Heart left ventricle (tissue), 16 donors: ENCODE measurements around the gene PPM1K. TPM values are rescaled to one million over a fixed set of nuclear protein-coding genes. Genes with fewer than 3 reads are reported as not detected.

ENCODE experiments used
- ATAC-seq, 4 donors: fragments of 200-7000 bp; cut with Tn5 transposase; one replicate each; pipeline ENCODE4 v1.9.1; 2020 to 2022; ENCODE audit warnings: moderate library complexity in 4 of 4, mild to moderate bottlenecking in 3 of 4, moderate number of reproducible peaks in 1 of 4
- DNase-seq, 5 donors: peaks; one replicate each; pipeline ENCODE4 v3.0.0-alpha.2; 2020
- H3K27ac ChIP-seq, 12 donors: fragments of 200-600 bp; sonication (generic) in 4 of 12; one replicate each; pipeline versions ENCODE4 v1.5.0 to v1.8.0; 2016 to 2022; ENCODE audit warnings: mild to moderate bottlenecking in 2 of 12
- H3K27me3 ChIP-seq, 9 donors: fragments of 200-600 bp; sonication (generic) in 2 of 9; one replicate each; pipeline versions ENCODE4 v1.5.1 to v1.8.0; 2016 to 2022; ENCODE audit warnings: mild to moderate bottlenecking in 3 of 9
- H3K36me3 ChIP-seq, 9 donors: fragments of 200-600 bp; sonication (generic) in 2 of 9; one replicate each; pipeline versions ENCODE4 v1.5.0 to v1.8.0; 2018 to 2022; ENCODE audit warnings: mild to moderate bottlenecking in 2 of 9
- H3K4me1 ChIP-seq, 12 donors: fragments of 200-600 bp; sonication (generic) in 4 of 12; one replicate each; pipeline versions ENCODE4 v1.5.0 to v1.8.0; 2016 to 2022; ENCODE audit warnings: mild to moderate bottlenecking in 3 of 12
- H3K4me3 ChIP-seq, 12 donors: fragments of 200-600 bp; sonication (generic) in 4 of 12; one replicate each; pipeline versions ENCODE4 v1.5.0 to v1.8.0; 2017 to 2022; ENCODE audit warnings: mild to moderate bottlenecking in 9 of 12, moderate library complexity in 4 of 12
- H3K9me3 ChIP-seq, 12 donors: fragments of 200-600 bp; sonication (generic) in 4 of 12; one replicate each; pipeline versions ENCODE4 v1.5.0 to v1.8.0; 2016 to 2022; ENCODE audit warnings: mild to moderate bottlenecking in 1 of 12
- POLR2A ChIP-seq, 2 donors: fragments of 450-650 bp; IDR thresholded peaks; one replicate each; pipeline ENCODE4 v1.6.1; 2017; ENCODE audit warnings: antibody characterized with exemption in 2 of 2, mild to moderate bottlenecking in 2 of 2, moderate library complexity in 2 of 2
- WGBS, 4 donors: extraction: QIAGEN DNeasy Blood & Tissue Kit in 2 of 4; methylation state at CpG; one replicate each; pipeline versions ENCODE4 v1.1.5 to v1.1.7; 2013 to 2018; 5-methylcytosine and 5-hydroxymethylcytosine counted together
- intact Hi-C, 10 donors: fragments of 100-400 bp; cut with DNase I; formaldehyde crosslinking; loops; one replicate each; pipeline versions ENCODE4 v1.11.1 to v1.14.2; 2022
- polyA plus RNA-seq, 2 donors: library from polyadenylated mRNA; stranded (reverse); fragments of 200-250 nt; gene quantifications; one replicate each; pipeline ENCODE4 v1.2.3, GENCODE V29; 2013
- total RNA-seq, 9 donors: library from RNA; depleted of rRNA in 2 of 9; stranded (reverse); fragments of >200 nt in 2 of 9; fragmentation: NEBNext Ultra II Directional in 3 of 9; extraction: Animal tissue kit (Norgen Biotek cat#: 25700) in 3 of 9; gene quantifications; one replicate each; pipeline versions ENCODE4 v1.1.0 to v1.2.4, GENCODE V29; 2016 to 2023
- TF ChIP-seq, protein P1 (sequence below), 12 donors: fragments of 200-600 bp; sonication (generic) in 4 of 12; IDR thresholded peaks; one replicate each; pipeline versions ENCODE4 v1.5.0 to v1.8.0; 2018 to 2022; ENCODE audit warnings: antibody characterized with exemption in 12 of 12, mild to moderate bottlenecking in 5 of 12
- donor health status: ischemic (EF 13 %, LVEDD 7.1; RV severe dilation, severe dysfunction).
- donor health status: healthy with polysubstance abuse.
- donor health status: DM: no; HTN: yes; CAD: no.
- donor health status: DM: no; HTN: no; CAD: no.
- donor health status: ischemic (EF 25% LVEDD 6.9; RV normal size, moderate dysfunction).
- donor health status: ischemic (EF 25% LVEDD 5.7; RV mildly dilated, moderate dysfunction).
- donor health status: healthy.
- donor health status: DM: yes; HTN: yes; CAD: no.
- donor health status: ischemic (EF 35%, LVEDD 5.7; RV mildly dilated, moderate dysfunction).
- donor health status: nonischemic (EF 11% LVEDD 7.7; RV severe dilation, severe dysfunction).
- donor health status: DM: yes; HTN: yes; CAD: no.
- donor health status: PGD.
- donor health status: ischemic (EF 29% LVEDD 5.4; RV normal size, mild dysfunction).
- donor health status: nonischemic (EF 23%, LVEDD 6.1; RV moderate dilation, normal function).

PPM1K gene
- total and polyA plus RNA-seq, 11 donors = 72.8 to 332 (median 235) TPM

DNA sequence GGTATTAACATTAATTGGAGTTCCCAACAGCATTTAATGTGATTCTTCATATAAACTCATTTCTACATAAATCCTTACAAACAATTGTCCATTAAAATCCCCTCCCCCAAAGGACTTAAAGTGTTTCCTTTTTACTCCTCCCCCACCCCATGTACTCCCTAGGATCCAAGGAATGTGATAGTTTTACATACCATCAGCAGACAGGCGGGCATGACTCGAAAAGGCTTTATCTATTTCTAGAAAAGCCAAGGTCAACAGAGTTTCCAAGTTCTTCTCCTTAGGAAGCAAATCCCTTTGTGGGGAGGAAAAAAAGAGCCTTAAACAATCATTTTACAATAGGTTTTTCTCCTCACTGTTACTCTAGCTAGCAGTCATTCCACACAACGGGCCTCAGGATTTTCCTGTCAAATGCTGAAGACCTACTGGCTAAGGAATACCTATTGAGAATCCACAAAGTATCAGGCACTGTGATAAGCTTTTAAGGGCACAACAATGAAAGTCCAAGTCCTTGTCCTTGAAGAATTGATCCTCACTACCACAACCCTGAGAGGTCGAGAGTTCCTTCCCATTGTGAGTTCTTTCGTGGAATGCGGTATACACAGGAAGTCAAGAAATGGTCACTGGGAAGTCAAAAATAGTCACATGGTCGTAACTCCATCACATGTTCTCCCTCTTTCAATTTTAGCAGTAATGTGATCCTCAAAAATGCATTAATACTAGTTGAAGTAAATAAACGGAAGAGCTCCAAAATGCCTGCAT lies 7.2 kb downstream of the PPM1K start:
- TF ChIP-seq POLR2A (IDR thresholded peaks at IDR 0.05) = no peak
- TF ChIP-seq, protein P1, sequence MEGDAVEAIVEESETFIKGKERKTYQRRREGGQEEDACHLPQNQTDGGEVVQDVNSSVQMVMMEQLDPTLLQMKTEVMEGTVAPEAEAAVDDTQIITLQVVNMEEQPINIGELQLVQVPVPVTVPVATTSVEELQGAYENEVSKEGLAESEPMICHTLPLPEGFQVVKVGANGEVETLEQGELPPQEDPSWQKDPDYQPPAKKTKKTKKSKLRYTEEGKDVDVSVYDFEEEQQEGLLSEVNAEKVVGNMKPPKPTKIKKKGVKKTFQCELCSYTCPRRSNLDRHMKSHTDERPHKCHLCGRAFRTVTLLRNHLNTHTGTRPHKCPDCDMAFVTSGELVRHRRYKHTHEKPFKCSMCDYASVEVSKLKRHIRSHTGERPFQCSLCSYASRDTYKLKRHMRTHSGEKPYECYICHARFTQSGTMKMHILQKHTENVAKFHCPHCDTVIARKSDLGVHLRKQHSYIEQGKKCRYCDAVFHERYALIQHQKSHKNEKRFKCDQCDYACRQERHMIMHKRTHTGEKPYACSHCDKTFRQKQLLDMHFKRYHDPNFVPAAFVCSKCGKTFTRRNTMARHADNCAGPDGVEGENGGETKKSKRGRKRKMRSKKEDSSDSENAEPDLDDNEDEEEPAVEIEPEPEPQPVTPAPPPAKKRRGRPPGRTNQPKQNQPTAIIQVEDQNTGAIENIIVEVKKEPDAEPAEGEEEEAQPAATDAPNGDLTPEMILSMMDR (IDR thresholded peaks at IDR 0.05) = no peak
- DNase-seq = no peak
- H3K4me1 ChIP-seq = peaks cover 0 to 60% (median 23%) of the 10 kb centered on the region in 12 donors
- 67 to 80% (median 76%) methylated on average over 8 of the region's 8 CpGs for WGBS, 4 donors
- peak overlapping the region in 6 of 12 donors; percentile 24 to 57 (median 52) for H3K27ac ChIP-seq
- ATAC-seq = peak in 1 of 4 donors; percentile 28
- H3K4me3 ChIP-seq = peak overlapping the region in 3 of 12 donors; percentile 0 to 86 (median 19)
- no peaks in the 10 kb centered on the region for H3K9me3 ChIP-seq
- intact Hi-C loops = loop anchor here in 1 of 10 donors (5.0 kb wide), 1 partner anchor 35 kb away; no protein-coding TSS in a partner anchor
- H3K27me3 ChIP-seq = no peaks in the 10 kb centered on the region
- peaks cover 0 to 60% (median 8%) of the 10 kb centered on the region in 9 donors for H3K36me3 ChIP-seq

- DNase-seq (no peak), ATAC-seq (no peak)
- H3K4me1 ChIP-seq = peaks cover 0 to 56% (median 23%) of the 10 kb centered on the region in 12 donors
- no peaks in the 10 kb centered on the region for H3K9me3 ChIP-seq
- H3K27ac ChIP-seq = peak overlapping the region in 3 of 12 donors; percentile 1 to 30 (median 8)
- intact Hi-C loops = loop anchor here in 1 of 10 donors (5.0 kb wide), 1 partner anchor 34 kb away; no protein-coding TSS in a partner anchor
- H3K36me3 ChIP-seq = peaks cover 0 to 71% (median 17%) of the 10 kb centered on the region in 9 donors
- no peak for TF ChIP-seq POLR2A (IDR thresholded peaks at IDR 0.05)
- TF ChIP-seq, protein P1 (IDR thresholded peaks at IDR 0.05) = no peak
- peak overlapping the region in 1 of 12 donors; percentile 10 for H3K4me3 ChIP-seq
- no peaks in the 10 kb centered on the region for H3K27me3 ChIP-seq
- 61 to 77% (median 70%) methylated on average over 4 of the region's 4 CpGs for WGBS, 4 donors
These were observed 8.3 kb downstream of the PPM1K start for GRCh38 chr4:88275949-88276515.

DNA sequence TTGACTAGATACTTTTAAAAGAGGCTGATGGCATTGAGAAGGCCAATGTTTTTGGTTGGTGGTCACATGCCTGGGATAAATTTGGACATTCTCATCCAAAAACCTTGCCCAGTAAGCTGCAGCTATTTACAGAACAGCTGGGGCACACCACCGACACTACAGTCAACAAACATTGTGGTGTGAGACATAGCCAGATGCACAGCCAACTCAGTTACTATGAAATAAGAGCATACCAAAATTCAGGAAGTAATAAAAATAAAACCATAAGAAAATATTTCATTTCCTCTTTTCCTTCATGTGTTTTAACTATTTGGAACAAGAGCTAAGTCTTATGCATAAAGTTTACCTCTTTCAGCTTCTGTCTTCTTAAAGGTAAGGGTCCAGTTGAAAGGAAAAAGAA lies 8.8 kb downstream of the PPM1K start:
- intact Hi-C loops = loop anchor here in 1 of 10 donors (5.0 kb wide), 1 partner anchor 33 kb away; no protein-coding TSS in a partner anchor
- ATAC-seq = peak in 2 of 4 donors; percentile 20 to 26
- H3K4me1 ChIP-seq = peaks cover 0 to 56% (median 23%) of the 10 kb centered on the region in 12 donors
- H3K27me3 ChIP-seq = no peaks in the 10 kb centered on the region
- no peak for TF ChIP-seq POLR2A (IDR thresholded peaks at IDR 0.05)
- TF ChIP-seq, protein P1 (IDR thresholded peaks at IDR 0.05) = no peak
- peaks cover 0 to 76% (median 22%) of the 10 kb centered on the region in 9 donors for H3K36me3 ChIP-seq
- 31 to 36% (median 32%) methylated on average over 1 of the region's 1 CpG for WGBS, 4 donors
- H3K27ac ChIP-seq = peak overlapping the region in 3 of 12 donors; percentile 1 to 30 (median 8)
- no peaks in the 10 kb centered on the region for H3K9me3 ChIP-seq
- no peak overlapping the region for H3K4me3 ChIP-seq
- no peak for DNase-seq

DNA sequence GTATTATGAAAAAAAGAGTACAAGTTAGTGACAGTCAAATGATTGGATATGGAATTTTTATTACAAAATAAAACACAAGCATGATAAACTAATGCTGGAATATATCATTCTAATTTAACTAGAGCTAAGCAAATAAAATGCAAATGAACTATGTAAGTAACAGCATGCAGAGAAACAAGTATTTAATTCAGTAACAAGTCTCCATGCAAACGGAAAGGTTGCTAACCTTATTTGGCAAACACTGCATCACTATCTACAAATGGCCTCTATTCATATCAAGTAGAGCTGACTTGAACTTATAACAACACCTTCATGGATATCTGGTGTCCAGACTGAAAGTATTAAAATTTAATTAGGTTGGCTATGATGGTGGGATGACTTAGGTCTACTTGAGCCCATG lies 15.4 kb downstream of the PPM1K start:
- intact Hi-C loops = no loop called here
- DNase-seq = no peak
- Histone ChIP-seq H3K27me3 (no peaks in the 10 kb centered on the region), H3K4me3 (no peak overlapping the region), H3K36me3 (peaks cover 0 to 88% (median 69%) of the 10 kb centered on the region in 9 donors), H3K9me3 (no peaks in the 10 kb centered on the region), H3K27ac (no peak overlapping the region), H3K4me1 (peaks cover 0 to 18% (median 0%) of the 10 kb centered on the region in 12 donors)
- TF ChIP-seq POLR2A (IDR thresholded peaks at IDR 0.05) = no peak
- TF ChIP-seq, protein P1 (IDR thresholded peaks at IDR 0.05) = no peak
- 41 to 55% (median 53%) methylated on average over 1 of the region's 1 CpG for WGBS, 4 donors
- ATAC-seq = peak in 1 of 4 donors; percentile 17
